Kidney epithelial cell (primary cell): ENCODE data around the gene NR3C1. TPM values are rescaled to one million over a fixed set of nuclear protein-coding genes. Genes with fewer than 3 reads are reported as not detected.

ENCODE experiments used
- DNase-seq: peaks from one replicate; pipeline ENCODE4 v3.0.0-alpha.2; 2010; ENCODE audit warnings: low read depth
- H3K27me3 ChIP-seq: 2 replicates; pipeline ENCODE4 v1.6.0; 2011; ENCODE audit warnings: low read length; ENCODE audit not compliant: control insufficient read depth, insufficient read depth
- H3K36me3 ChIP-seq: 2 replicates; pipeline ENCODE4 v1.5.1; 2011; ENCODE audit warnings: low read length; ENCODE audit not compliant: control insufficient read depth, insufficient read depth
- H3K4me3 ChIP-seq: 2 replicates; pipeline ENCODE4 v1.5.1; 2011; ENCODE audit warnings: low read depth, mild to moderate bottlenecking, control low read depth, low read length
- CTCF ChIP-seq: IDR thresholded peaks from 2 replicates; pipeline ENCODE4 v1.5.1; 2011; ENCODE audit warnings: mild to moderate bottlenecking, moderate library complexity, low read length, control low read depth, inconsistent platforms; ENCODE audit not compliant: insufficient read depth, poor library complexity, severe bottlenecking
- total RNA-seq: library from RNA; depleted of rRNA; stranded (reverse); fragments of >200 nt; gene quantifications from 2 replicates; pipeline ENCODE4 v1.2.3, GENCODE V29; 2015

The NR3C1 gene
- total RNA-seq, 1 donor from 2014 or later: 18.3 TPM

GRCh38 chr5:143284002-143284401 is 119.5 kb downstream of the NR3C1 start:
- Histone ChIP-seq H3K4me3 (no peak overlapping the region), H3K27me3 (no peaks in the 10 kb centered on the region), H3K36me3 (peaks cover 1% of the 10 kb centered on the region)
- DNase-seq: no peak
- TF ChIP-seq CTCF: no peak

GRCh38 chr5:143281226-143281625 is 122.3 kb downstream of the NR3C1 start:
- DNase-seq: no peak
- no peak overlapping the region for H3K4me3 ChIP-seq
- no peaks in the 10 kb centered on the region for H3K36me3 ChIP-seq
- H3K27me3 ChIP-seq: no peaks in the 10 kb centered on the region
- no peak for TF ChIP-seq CTCF

DNA sequence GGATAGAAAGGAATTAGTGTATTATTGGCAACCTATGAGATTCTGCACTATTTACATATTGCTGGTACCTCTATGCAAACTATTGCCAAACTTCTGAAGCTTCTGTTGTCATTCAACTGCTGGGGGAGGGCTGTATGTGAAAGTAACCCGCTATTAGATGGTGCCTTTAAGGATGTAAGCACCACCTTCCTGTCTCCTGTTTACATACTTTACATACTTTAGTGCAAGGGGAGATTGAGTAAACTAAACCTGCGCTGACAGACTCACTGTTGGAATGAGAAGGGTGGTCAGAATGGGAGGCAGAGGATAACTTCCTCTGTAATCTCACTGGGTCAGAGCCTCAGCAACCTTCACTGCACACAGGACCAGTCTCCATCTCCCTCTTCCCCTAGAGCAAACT is 123.8 kb downstream of the NR3C1 start:
- no peak overlapping the region for H3K4me3 ChIP-seq
- TF ChIP-seq CTCF: no peak
- no peaks in the 10 kb centered on the region for H3K27me3 ChIP-seq
- DNase-seq: no peak
- H3K36me3 ChIP-seq: no peaks in the 10 kb centered on the region

DNA sequence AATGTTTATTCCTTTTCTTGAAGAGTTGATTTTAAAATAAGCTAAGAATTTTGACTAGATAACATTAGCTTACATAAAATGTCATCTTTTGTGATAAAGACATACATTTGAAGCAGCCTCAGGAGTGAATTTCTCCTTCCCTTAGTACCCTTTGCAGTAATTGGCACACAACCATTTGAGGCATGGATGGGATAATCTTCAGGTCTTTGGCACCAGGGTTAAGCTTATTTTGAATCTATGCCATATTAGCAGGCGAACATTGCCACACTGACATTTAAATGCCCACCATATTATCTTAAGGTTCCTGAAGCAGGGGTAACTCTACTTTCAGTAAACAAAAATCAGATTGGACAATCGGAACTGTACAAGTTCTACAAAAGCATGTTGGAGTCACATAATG is 126.0 kb downstream of the NR3C1 start:
- Histone ChIP-seq H3K27me3 (no peaks in the 10 kb centered on the region), H3K4me3 (no peak overlapping the region), H3K36me3 (no peaks in the 10 kb centered on the region)
- DNase-seq: no peak
- no peak for TF ChIP-seq CTCF

DNA sequence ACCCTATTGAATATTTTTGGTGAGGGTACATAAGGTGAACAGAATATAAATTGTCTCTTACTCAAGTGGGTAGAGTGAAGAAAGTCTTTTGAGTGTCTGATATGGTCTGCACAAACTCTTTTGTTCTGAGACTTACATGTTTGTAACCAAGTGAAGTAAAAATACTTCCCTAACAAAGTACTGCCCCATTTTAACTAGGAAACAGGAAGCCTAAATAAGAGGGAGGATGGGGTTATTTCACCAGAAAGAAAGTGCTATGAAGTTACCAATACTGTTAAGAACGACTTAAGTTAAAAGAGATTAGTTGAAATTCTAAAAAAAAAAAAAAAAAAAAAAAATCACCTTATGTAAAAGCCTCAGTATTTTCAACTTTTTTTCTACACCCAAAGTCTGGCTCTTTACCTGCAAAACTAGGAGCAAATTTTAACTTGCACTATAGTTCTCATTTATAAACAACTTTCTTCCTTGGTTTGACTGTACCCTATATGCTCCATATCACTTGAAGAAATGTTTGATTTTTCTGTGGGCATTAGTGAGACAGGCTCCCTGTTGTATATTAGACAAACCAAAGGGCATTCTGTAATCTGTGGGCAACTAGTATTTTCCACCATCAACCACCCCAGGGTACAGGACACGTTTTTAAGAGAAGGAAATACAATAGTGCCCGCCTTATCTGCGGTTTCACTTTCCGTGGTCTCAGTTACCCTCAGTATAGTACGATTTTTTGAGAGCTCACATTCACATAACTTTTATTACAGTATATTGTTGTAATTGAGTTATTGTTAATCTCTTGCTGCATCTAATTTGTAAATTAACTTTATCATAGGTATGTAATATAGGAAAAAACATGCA is 127.7 kb downstream of the NR3C1 start:
- TF ChIP-seq CTCF: no peak
- no peaks in the 10 kb centered on the region for H3K36me3 ChIP-seq
- no peak for DNase-seq
- no peak overlapping the region for H3K4me3 ChIP-seq
- H3K27me3 ChIP-seq: no peaks in the 10 kb centered on the region

GRCh38 chr5:143274952-143275351 is 128.5 kb downstream of the NR3C1 start:
- no peak for DNase-seq
- TF ChIP-seq CTCF: no peak
- Histone ChIP-seq H3K27me3 (no peaks in the 10 kb centered on the region), H3K4me3 (no peak overlapping the region), H3K36me3 (no peaks in the 10 kb centered on the region)
